AG09319 (cell line): ENCODE measurements around the gene TTC13.

Source experiments
- DNase-seq: peaks from one replicate; pipeline ENCODE4 v3.0.0-alpha.2; 2010; ENCODE audit warnings: low read depth; ENCODE audit errors: extremely low read depth
- TF ChIP-seq, protein P1 (sequence below): IDR thresholded peaks from 2 replicates; pipeline ENCODE4 v1.5.1; 2011; ENCODE audit warnings: low read depth, mild to moderate bottlenecking, inconsistent platforms, low read length, moderate library complexity

TTC13 gene

DNA sequence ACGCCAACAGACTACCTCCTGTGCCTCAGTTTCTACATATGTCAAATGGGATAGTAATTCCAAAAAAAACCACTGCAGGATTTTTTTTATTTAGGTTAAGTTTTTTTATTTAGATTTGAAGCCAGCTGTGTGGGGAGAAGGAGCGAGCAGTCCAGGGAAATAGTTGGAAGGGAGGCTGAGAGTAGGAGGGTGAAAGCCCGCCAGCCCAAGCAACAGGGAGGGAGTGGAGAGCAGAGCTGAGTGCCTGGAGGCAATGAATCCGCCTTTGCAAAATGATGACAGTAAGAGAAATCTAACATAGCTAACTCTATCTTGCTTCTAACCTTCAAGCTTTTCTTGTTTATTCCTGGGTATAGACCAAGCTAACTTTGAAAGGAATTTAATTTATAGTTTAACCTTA is 94.7 kb downstream of the TTC13 start:
- TF ChIP-seq, protein P1, sequence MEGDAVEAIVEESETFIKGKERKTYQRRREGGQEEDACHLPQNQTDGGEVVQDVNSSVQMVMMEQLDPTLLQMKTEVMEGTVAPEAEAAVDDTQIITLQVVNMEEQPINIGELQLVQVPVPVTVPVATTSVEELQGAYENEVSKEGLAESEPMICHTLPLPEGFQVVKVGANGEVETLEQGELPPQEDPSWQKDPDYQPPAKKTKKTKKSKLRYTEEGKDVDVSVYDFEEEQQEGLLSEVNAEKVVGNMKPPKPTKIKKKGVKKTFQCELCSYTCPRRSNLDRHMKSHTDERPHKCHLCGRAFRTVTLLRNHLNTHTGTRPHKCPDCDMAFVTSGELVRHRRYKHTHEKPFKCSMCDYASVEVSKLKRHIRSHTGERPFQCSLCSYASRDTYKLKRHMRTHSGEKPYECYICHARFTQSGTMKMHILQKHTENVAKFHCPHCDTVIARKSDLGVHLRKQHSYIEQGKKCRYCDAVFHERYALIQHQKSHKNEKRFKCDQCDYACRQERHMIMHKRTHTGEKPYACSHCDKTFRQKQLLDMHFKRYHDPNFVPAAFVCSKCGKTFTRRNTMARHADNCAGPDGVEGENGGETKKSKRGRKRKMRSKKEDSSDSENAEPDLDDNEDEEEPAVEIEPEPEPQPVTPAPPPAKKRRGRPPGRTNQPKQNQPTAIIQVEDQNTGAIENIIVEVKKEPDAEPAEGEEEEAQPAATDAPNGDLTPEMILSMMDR = no peak
- no peak for DNase-seq

DNA sequence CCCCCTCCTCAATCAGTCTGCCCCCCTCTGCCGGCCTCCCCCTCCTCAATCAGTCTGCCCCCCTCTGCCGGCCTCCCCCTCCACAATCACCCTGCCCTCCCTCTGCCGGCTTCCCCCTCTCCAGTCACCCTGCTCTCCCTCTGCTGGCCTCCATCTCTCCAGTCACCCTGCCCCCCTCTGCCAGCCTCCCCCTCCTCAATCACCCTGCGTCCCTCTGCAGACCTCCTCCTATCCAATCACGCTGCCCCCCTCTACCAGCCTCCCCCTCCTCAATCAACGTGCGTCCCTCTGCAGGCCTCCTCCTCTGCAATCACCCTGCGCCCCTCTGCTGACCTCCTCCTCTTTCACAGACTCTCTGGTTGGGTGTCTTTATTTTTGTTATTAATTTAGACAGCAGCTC is 98.9 kb downstream of the TTC13 start:
- no peak for DNase-seq
- TF ChIP-seq, protein P1 = no peak

DNA sequence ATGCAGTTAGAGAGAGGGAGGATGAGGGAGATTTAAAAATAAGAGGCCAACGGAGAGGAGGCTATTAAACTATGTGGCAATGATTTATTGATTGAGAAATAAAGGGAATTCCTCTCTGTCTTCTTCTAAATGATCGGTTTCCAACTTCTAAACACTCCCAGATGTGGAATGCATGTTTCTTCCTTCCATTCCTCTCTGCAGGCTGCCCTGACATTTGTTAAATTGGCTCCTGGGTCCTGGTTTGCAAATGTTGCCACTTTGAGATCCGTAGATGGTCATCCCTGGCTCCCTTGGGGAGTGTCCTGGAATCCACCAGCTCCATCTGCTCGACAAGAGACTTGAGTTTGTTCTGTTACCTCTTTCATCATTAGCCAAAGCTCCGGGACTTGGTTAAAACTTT is 100.1 kb downstream of the TTC13 start:
- peak; percentile 88 for DNase-seq
- TF ChIP-seq, protein P1 = no peak

DNA sequence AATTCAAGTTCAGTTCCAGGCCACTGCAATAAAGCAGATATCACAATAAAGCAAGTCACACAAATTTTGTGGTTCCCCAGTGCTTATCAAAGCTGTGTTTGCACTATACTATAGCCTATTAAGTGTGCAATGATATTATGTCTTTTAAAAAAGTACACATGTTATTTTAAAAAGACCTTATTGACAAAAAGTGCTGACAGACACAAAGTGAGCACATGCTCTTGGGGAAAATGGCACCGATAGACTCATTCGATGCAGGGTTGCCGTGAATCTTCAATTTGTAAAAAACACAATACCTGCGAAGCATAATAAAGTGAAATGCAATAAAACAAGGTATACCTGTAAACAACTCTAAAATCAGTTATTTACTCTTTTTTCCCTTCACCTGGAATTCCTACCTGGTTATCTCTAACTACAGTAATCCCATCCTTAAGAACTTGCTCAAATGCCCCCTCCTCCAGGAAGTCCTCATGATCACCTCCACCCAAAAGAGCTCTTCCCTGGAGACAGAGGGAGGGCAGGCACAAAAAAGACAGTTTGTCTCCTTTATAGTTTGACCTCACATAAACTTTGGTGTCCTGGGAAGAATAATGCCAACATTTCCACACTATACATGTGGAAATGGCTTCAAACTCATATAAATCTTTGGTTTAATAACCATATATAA is 100.6 kb downstream of the TTC13 start:
- DNase-seq = no peak
- TF ChIP-seq, protein P1 = no peak

DNA sequence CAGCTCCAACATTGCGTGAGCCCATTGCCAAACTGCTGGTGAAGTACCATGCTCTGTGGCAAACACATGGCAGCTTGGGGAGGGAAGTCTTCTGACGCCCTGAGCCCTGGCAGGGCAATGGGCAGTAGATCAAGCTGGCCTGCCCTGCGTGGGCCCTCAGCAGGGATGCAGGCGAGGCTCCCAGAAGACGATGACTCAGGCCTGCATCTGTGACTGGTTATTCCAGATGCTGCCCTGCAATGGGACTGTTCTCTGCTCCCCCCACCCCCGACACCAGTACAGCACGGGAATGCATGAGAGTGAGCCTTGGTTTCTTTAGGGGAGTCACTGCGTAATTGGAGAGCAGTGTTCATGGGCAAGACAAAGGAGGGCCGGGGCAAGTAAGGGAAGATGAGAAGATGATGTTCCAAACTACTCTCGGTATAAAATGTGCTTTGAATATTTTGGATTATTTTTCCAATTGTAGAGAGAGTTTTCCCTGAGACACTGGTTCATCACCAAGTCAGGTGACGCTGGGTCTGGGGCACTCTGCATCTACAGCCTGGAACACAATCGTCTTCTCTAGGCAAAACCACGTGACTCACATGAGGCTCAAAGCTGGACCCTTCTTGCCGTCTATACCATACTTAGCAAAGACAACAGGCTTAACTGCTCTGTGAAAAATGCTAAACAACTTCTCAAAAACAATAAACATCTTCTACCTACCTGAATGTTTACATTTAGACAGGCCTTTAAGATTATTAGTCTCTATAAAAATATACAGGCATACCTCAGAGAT is 101.3 kb downstream of the TTC13 start:
- DNase-seq = peak; percentile 56

DNA sequence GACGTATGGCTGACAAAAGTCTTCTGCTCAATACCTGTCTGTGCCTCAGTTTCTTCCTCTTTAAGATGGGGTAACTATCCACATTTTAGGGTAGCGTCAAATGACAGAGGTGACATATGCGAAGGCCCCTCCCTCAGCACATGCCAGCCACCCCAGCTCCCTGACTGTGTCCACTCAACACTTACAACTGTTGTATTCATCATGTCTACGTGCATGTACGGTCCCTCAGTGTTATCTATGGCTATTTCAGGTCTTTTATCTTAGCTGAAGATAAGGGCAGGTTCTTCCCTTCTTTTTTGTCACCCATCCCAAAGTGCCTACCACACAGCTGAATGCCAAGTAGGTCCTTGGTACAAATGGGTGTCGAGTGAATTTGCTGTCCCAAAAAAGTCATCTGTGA is 102.0 kb downstream of the TTC13 start:
- DNase-seq = no peak
- TF ChIP-seq, protein P1 = no peak

More for the DNA sequence above, 101.3 kb downstream of the TTC13 start:
- TF ChIP-seq, protein P1 = no peak

DNA sequence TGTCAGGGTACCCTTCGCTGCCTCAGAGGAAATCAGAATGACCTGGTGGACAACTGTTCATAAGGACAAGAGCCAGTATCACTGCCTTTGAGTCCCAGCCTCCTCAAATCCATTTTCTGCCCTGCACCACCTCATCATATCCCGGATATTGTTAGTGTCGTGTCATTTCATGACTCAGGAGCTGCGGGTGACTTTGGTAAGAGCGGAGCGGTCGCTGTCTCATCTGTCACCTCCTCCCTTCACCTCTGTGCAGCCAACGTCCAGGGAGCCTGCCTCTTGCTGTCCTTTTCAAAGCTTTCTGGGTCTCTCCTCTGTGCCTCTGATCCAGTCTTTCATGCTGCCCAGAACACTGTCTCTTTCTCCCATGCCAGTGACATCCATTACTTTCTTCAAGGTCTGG is 103.3 kb downstream of the TTC13 start:
- TF ChIP-seq, protein P1 = no peak
- DNase-seq = no peak
